ENCODE results near the gene SLC2A5. TPM values are rescaled to one million over a fixed set of nuclear protein-coding genes. Genes with fewer than 3 reads are reported as not detected.

SLC2A5 gene
- total and polyA plus RNA-seq, 2 donors (not counting 3 experiments of a cell fraction or from before 2014, with no cell fraction given), result not detected

DNA sequence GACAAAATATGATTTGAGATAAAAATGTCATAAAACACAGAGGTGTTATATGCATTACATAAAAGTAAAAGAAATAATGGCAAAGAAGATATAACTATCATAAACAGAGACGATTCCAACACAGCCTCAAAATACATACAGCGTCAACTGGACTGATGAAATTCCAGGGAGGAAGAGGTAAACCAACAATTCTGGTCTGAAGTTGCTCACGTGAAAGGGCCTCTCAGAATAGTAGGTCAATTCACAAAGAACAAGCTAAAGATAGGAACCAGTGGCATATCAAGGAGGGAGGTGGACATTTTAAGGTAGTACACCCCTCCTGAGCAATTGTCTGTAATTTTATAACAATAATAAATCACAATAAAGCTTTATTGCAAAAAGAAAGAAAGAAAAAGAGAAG is 18.6 kb downstream of the SLC2A5 start:
- dilution Hi-C loops (cut with MboI; ENCODE audit: extremely low pct_ligation_motif_present, low sequenced_read_pairs) (no loop called here), intact Hi-C loops (cut with micrococcal nuclease) (no loop called here)
- H3K4me1 ChIP-seq (ENCODE audit: control insufficient read depth, extremely low read depth, insufficient read depth, low read length), result no peaks in the 10 kb centered on the region
- FAIRE-seq, result no peak
- CTCF ChIA-PET, result interaction anchor here (1.0 to 2.2 kb wide), 3 partner anchors 46 to 60 kb away, joined by 3 to 9 read pairs (median 4); no protein-coding TSS in a partner anchor
- no peak overlapping the region for H3K4me3 ChIP-seq (replicated peaks in 1 of 3; ENCODE audit: insufficient read depth in 1 of 3, low read depth in 1 of 3, low read length in 3 of 3)
- TF ChIP-seq GATA2 (IDR thresholded peaks at IDR 0.05; ENCODE audit: insufficient read depth, insufficient read length, low read depth, low read length) (no peak), POLR2A (IDR thresholded peaks at IDR 0.05; ENCODE audit: low read depth, low read length) (no peak), EZH2 (IDR thresholded peaks at IDR 0.05; ENCODE audit: borderline replicate concordance, low read depth, low read length, severe bottlenecking) (no peak), MAX (IDR thresholded peaks at IDR 0.05; ENCODE audit: insufficient read depth, insufficient read length) (no peak), FOS (IDR thresholded peaks at IDR 0.05; ENCODE audit: borderline replicate concordance, insufficient read depth, low read length) (no peak), POLR2AphosphoS5 (IDR thresholded peaks at IDR 0.05; ENCODE audit: insufficient read depth, low read depth, low read length) (no peak), JUN (IDR thresholded peaks at IDR 0.05; ENCODE audit: borderline replicate concordance, insufficient read depth, insufficient read length, low read depth) (no peak), MYC (IDR thresholded peaks at IDR 0.05; ENCODE audit: low read depth, low read length) (no peak), CTCF (IDR thresholded peaks at IDR 0.05; ENCODE audit: extremely low read depth in 1 of 2, insufficient read depth in 1 of 2, low read depth in 1 of 2, low read length in 2 of 2) (no peak)
- no peak overlapping the region for H3K4me2 ChIP-seq (ENCODE audit: insufficient read depth, low read length)
- H3K36me3 ChIP-seq (ENCODE audit: control insufficient read depth in 2 of 2, extremely low read depth in 1 of 2, insufficient read depth in 2 of 2, low read length in 2 of 2), result no peaks in the 10 kb centered on the region
- BruUV-seq (replicated peaks), result no TSS peak
- H3K9me3 ChIP-seq (replicated peaks; ENCODE audit: control insufficient read depth, insufficient read depth, low read length), result no peaks in the 10 kb centered on the region
- no peak for DNase-seq (ENCODE audit: low read depth, low spot score)
- H3K27ac ChIP-seq (ENCODE audit: insufficient read depth, low read depth, low read length), result no peak overlapping the region
- POLR2A ChIA-PET, result no interaction called here
- no peak overlapping the region for H3K9ac ChIP-seq (replicated peaks; ENCODE audit: extremely low read depth, insufficient read depth, low read length)
- no peak overlapping the region for H2AFZ ChIP-seq (ENCODE audit: low read depth, low read length)
- peaks cover 4 to 6% of the 10 kb centered on the region in 2 experiments for H3K27me3 ChIP-seq (ENCODE audit: control insufficient read depth in 2 of 2, insufficient read depth in 2 of 2, low read length in 2 of 2)
- H4K20me1 ChIP-seq (replicated peaks; ENCODE audit: control insufficient read depth, extremely low read depth, insufficient read depth, low read length), result no peaks in the 10 kb centered on the region
- H3K9me1 ChIP-seq (replicated peaks; ENCODE audit: control insufficient read depth, extremely low read depth, insufficient read depth, low read length), result no peaks in the 10 kb centered on the region
- H3K79me2 ChIP-seq (ENCODE audit: control insufficient read depth, insufficient read depth, low read length), result no peaks in the 10 kb centered on the region

All from endothelial cell of umbilical vein (primary cell).